H1 (cell line): Measurements from ENCODE around the gene HAVCR1. TPM values are rescaled to one million over a fixed set of nuclear protein-coding genes. Genes with fewer than 3 reads are reported as not detected.

Experiments
- CEBPB ChIP-seq: IDR thresholded peaks from 2 replicates; pipeline ENCODE4 v1.6.1; 2012; ENCODE audit warnings: low read depth, low read length
- CREB1 ChIP-seq: IDR thresholded peaks from 2 replicates; pipeline ENCODE4 v1.6.1; 2012; ENCODE audit warnings: inconsistent platforms
- JUN ChIP-seq: IDR thresholded peaks from 2 replicates; pipeline ENCODE4 v1.6.1; 2011; ENCODE audit warnings: low read depth, mild to moderate bottlenecking, improper control_type of control experiment, low read length
- MAX ChIP-seq: IDR thresholded peaks from 2 replicates; pipeline ENCODE4 v1.6.1; 2012; ENCODE audit warnings: inconsistent platforms
- USF2 ChIP-seq: IDR thresholded peaks from 2 replicates; pipeline ENCODE4 v1.6.1; 2011; ENCODE audit warnings: low read length, improper control_type of control experiment
- YY1 ChIP-seq: IDR thresholded peaks from 2 replicates; pipeline ENCODE4 v1.6.1; 2011; ENCODE audit warnings: low read depth, mild to moderate bottlenecking, low read length
- ZNF274 ChIP-seq: IDR thresholded peaks from 2 replicates; pipeline ENCODE4 v1.7.0; 2012; ENCODE audit warnings: low read length, borderline replicate concordance; ENCODE audit errors: extremely low read depth
- polyA plus RNA-seq, 7 experiments: library from polyadenylated mRNA; depleted of rRNA in 3 of 7; stranded (reverse) in 5 of 7; unstranded in 2 of 7; fragments of >200 nt in 5 of 7; fragments of 200-250 nt in 2 of 7; gene quantifications; 1 replicate in 5 of 7; 2 replicates in 1 of 7; 4 replicates in 1 of 7; pipeline versions ENCODE4 v1.2.1 to v1.2.3, GENCODE V29; 2011 to 2013; ENCODE audit warnings: missing spikeins in 2 of 7, mixed read lengths in 2 of 7
- total RNA-seq: library from RNA; stranded (reverse); fragmentation: NEBNext Ultra II Directional; extraction: Animal tissue kit (Norgen Biotek cat#: 25700); gene quantifications from 2 replicates; pipeline ENCODE4 v1.2.1, GENCODE V29; 2021

HAVCR1 gene
- total and polyA plus RNA-seq, 2 of the 8 experiments (the other 6 are each of a cell fraction or from before 2014, with no cell fraction given): not detected

- no peak for TF ChIP-seq USF2
- TF ChIP-seq CREB1: no peak
- no peak for TF ChIP-seq CEBPB
- TF ChIP-seq JUN: no peak
- TF ChIP-seq YY1: no peak
- TF ChIP-seq ZNF274: no peak
- TF ChIP-seq MAX: no peak
- TF ChIP-seq, all 59 proteins: peak for 0
Measured at GRCh38 chr5:157088342-157088990, 29.6 kb upstream of the HAVCR1 start (continued).
